HEK293T (cell line): Measurements from ENCODE around the gene PRDM12.
"Not testable (repeated sequence)": the region's sequence is repeated elsewhere in the genome, so short reads cannot be mapped to it uniquely, and the experiment has no call there.

Experiments used
- CTCF ChIA-PET: fragments of 350-600 bp; formaldehyde crosslinking; extraction: SDS; loops from one replicate; lab custom pipeline; 2021; ENCODE audit warnings: antibody characterized with exemption, inconsistent platforms; lab: Yijun Ruan, JAX
- POLR2A ChIA-PET: fragments of 350-600 bp; formaldehyde crosslinking; extraction: SDS; loops from one replicate; lab custom pipeline; 2020; ENCODE audit warnings: antibody characterized with exemption, inconsistent platforms; lab: Yijun Ruan, JAX
- DNase-seq: peaks from one replicate; pipeline ENCODE4 v3.0.0; 2012; ENCODE audit warnings: mixed read lengths; ENCODE audit errors: extremely low spot score
- ARNT ChIP-seq: fragments of 450-650 bp; IDR thresholded peaks from 2 replicates; pipeline ENCODE4 v1.6.1; 2017; ENCODE audit warnings: mild to moderate bottlenecking
- BHLHE40 ChIP-seq: fragments of 450-650 bp; IDR thresholded peaks from 2 replicates; pipeline ENCODE4 v1.6.1; 2016; ENCODE audit warnings: mild to moderate bottlenecking, moderate library complexity, borderline replicate concordance
- CTBP1 ChIP-seq: fragments of 450-650 bp; IDR thresholded peaks from 2 replicates; pipeline ENCODE4 v1.6.1; 2016; ENCODE audit warnings: borderline replicate concordance
- ELF4 ChIP-seq: fragments of 450-650 bp; IDR thresholded peaks from 2 replicates; pipeline ENCODE4 v1.6.1; 2017; ENCODE audit warnings: antibody characterized with exemption
- FOXA1 ChIP-seq: fragments of 450-650 bp; IDR thresholded peaks from 2 replicates; pipeline ENCODE4 v1.6.1; 2016; ENCODE audit warnings: mild to moderate bottlenecking
- FOXK2 ChIP-seq: fragments of 450-650 bp; IDR thresholded peaks from 2 replicates; pipeline ENCODE4 v1.6.1; 2016; ENCODE audit warnings: mild to moderate bottlenecking
- FOXM1 ChIP-seq: fragments of 450-650 bp; IDR thresholded peaks from 2 replicates; pipeline ENCODE4 v1.6.1; 2017; ENCODE audit warnings: mild to moderate bottlenecking, borderline replicate concordance
- HDGF ChIP-seq: fragments of 450-650 bp; IDR thresholded peaks from 2 replicates; pipeline ENCODE4 v1.6.1; 2017; ENCODE audit warnings: antibody characterized with exemption, borderline replicate concordance
- L3MBTL2 ChIP-seq: fragments of 450-650 bp; conservative IDR thresholded peaks from 2 replicates; pipeline ENCODE4 v1.6.1; 2016; ENCODE audit warnings: mild to moderate bottlenecking
- LEF1 ChIP-seq: fragments of 450-650 bp; IDR thresholded peaks from 2 replicates; pipeline ENCODE4 v1.6.1; 2017; ENCODE audit warnings: mild to moderate bottlenecking, borderline replicate concordance
- NFRKB ChIP-seq: fragments of 450-650 bp; IDR thresholded peaks from 2 replicates; pipeline ENCODE4 v1.6.1; 2016; ENCODE audit warnings: mild to moderate bottlenecking, moderate library complexity
- PKNOX1 ChIP-seq: fragments of 450-650 bp; IDR thresholded peaks from 2 replicates; pipeline ENCODE4 v1.6.1; 2016
- SP1 ChIP-seq: fragments of 450-650 bp; IDR thresholded peaks from 2 replicates; pipeline ENCODE4 v1.6.1; 2017
- SUZ12 ChIP-seq: fragments of 450-650 bp; IDR thresholded peaks from 2 replicates; pipeline ENCODE4 v1.6.1; 2016; ENCODE audit warnings: mild to moderate bottlenecking
- TARDBP ChIP-seq: fragments of 450-650 bp; IDR thresholded peaks from 2 replicates; pipeline ENCODE4 v1.6.1; 2016
- ZNF384 ChIP-seq: fragments of 450-650 bp; IDR thresholded peaks from 2 replicates; pipeline ENCODE4 v1.6.1; 2016

Gene PRDM12

GRCh38 chr9:130682421-130683121 is 18.2 kb downstream of the PRDM12 start:
- ChIA-PET POLR2A (interaction anchor here (0.6 to 1.2 kb wide), 3 partner anchors 10 to 222 kb away, joined by 3 to 4 read pairs (median 3); partner anchors contain the start of gene EXOSC2), CTCF (interaction anchor here (0.5 to 1.8 kb wide), 13 partner anchors 10 to 479 kb away, joined by 3 to 15 read pairs (median 4); no protein-coding TSS in a partner anchor)
- TF ChIP-seq HDGF (no peak), TARDBP (no peak), FOXM1 (no peak), LEF1 (no peak), ARNT (no peak), BHLHE40 (no peak), NFRKB (no peak), FOXK2 (no peak), L3MBTL2 (no peak), PKNOX1 (no peak), SP1 (no peak), ZNF384 (no peak), ELF4 (no peak), CTBP1 (no peak), SUZ12 (no peak), FOXA1 (no peak)
- DNase-seq = peak; percentile 77

- TF ChIP-seq SUZ12 = no peak
- TF ChIP-seq BHLHE40 = no peak
- TF ChIP-seq LEF1 = no peak
- TF ChIP-seq PKNOX1 = no peak
- TF ChIP-seq NFRKB = no peak
- no peak for TF ChIP-seq ARNT
- no peak for TF ChIP-seq TARDBP
- TF ChIP-seq L3MBTL2 = no peak
- TF ChIP-seq ELF4 = no peak
- TF ChIP-seq HDGF = no peak
- TF ChIP-seq FOXK2 = no peak
- no peak for DNase-seq
- CTCF ChIA-PET = no interaction called here
- POLR2A ChIA-PET = interaction anchor here (1.0 kb wide), 2 partner anchors 8 to 9 kb away, joined by 3 to 4 read pairs; partner anchors contain the start of gene EXOSC2
These were observed 20.7 kb downstream of the PRDM12 start for GRCh38 chr9:130685104-130685503.

GRCh38 chr9:130685945-130686344 is 21.6 kb downstream of the PRDM12 start:
- CTCF ChIA-PET = not testable (repeated sequence)
- POLR2A ChIA-PET = interaction anchor here (0.6 to 1.0 kb wide), 2 partner anchors 8 to 28 kb away, joined by 3 to 4 read pairs; partner anchors contain the start of gene EXOSC2

GRCh38 chr9:130687615-130688014 is 23.2 kb downstream of the PRDM12 start:
- ChIA-PET CTCF (no interaction called here), POLR2A (no interaction called here)
- TF ChIP-seq ARNT = no peak
- no peak for TF ChIP-seq LEF1
- no peak for TF ChIP-seq FOXA1
- TF ChIP-seq PKNOX1 = no peak
- TF ChIP-seq FOXK2 = no peak
- no peak for TF ChIP-seq SUZ12
- TF ChIP-seq FOXM1 = no peak
- no peak for TF ChIP-seq SP1
- TF ChIP-seq NFRKB = no peak
- TF ChIP-seq L3MBTL2 = no peak
- no peak for TF ChIP-seq CTBP1
- no peak for TF ChIP-seq TARDBP
- TF ChIP-seq ZNF384 = no peak
- no peak for TF ChIP-seq ELF4
- TF ChIP-seq HDGF = no peak
- TF ChIP-seq BHLHE40 = no peak
- no peak for DNase-seq

More at GRCh38 chr9:130685945-130686344, 21.6 kb downstream of the PRDM12 start:
- DNase-seq = not testable (repeated sequence)

GRCh38 chr9:130688072-130688471 is 23.7 kb downstream of the PRDM12 start:
- no peak for DNase-seq
- CTCF ChIA-PET = no interaction called here

More at GRCh38 chr9:130688072-130688471, 23.7 kb downstream of the PRDM12 start:
- POLR2A ChIA-PET = no interaction called here
- TF ChIP-seq ARNT = no peak
- no peak for TF ChIP-seq ELF4
- no peak for TF ChIP-seq PKNOX1
- TF ChIP-seq SP1 = no peak
- no peak for TF ChIP-seq ZNF384
- no peak for TF ChIP-seq BHLHE40
